Stimulated activated CD8-positive, alpha-beta memory T cell treated with anti-CD3 and anti-CD28 coated beads, Interleukin-15, amount 100 ng/mL, for 4 hours (primary cell): Measurements from ENCODE around the gene VGLL3.
"Not testable (repeated sequence)": the region's sequence is repeated elsewhere in the genome, so short reads cannot be mapped to it uniquely, and the experiment has no call there.

Experiments
- DNase-seq, 2 donors: peaks; one replicate each; pipeline ENCODE4 v3.0.0-alpha.2; 2020; ENCODE audit warnings: low read depth in 2 of 2

VGLL3 gene

GRCh38 chr3:86989611-86990010, 1.3 kb downstream of the VGLL3 start:
- no peak for DNase-seq

GRCh38 chr3:86989006-86989405, 1.9 kb downstream of the VGLL3 start:
- no peak for DNase-seq

GRCh38 chr3:86988235-86988634, 2.7 kb downstream of the VGLL3 start:
- no peak for DNase-seq

- DNase-seq, result no peak
Measured at GRCh38 chr3:86987421-86987715, 3.6 kb downstream of the VGLL3 start.

- DNase-seq, result no peak
Measured at GRCh38 chr3:86986671-86987420, 4.1 kb downstream of the VGLL3 start.

GRCh38 chr3:86985181-86985826, 5.6 kb downstream of the VGLL3 start:
- DNase-seq, result no peak

- DNase-seq, result no peak
Measured at GRCh38 chr3:86984271-86984670, 6.7 kb downstream of the VGLL3 start.

- no peak for DNase-seq
Measured at GRCh38 chr3:86982883-86983282, 8.1 kb downstream of the VGLL3 start.

- DNase-seq, result no peak
Measured at GRCh38 chr3:86978111-86978551, 12.8 kb downstream of the VGLL3 start.

GRCh38 chr3:86976219-86976618, 14.7 kb downstream of the VGLL3 start:
- no peak for DNase-seq

GRCh38 chr3:86974177-86974576, 16.8 kb downstream of the VGLL3 start:
- DNase-seq, result not testable (repeated sequence)

- DNase-seq, result no peak
Measured at GRCh38 chr3:86973440-86973839, 17.5 kb downstream of the VGLL3 start.

GRCh38 chr3:86969500-86970189, 21.3 kb downstream of the VGLL3 start:
- DNase-seq, result no peak

- DNase-seq, result no peak
Measured at GRCh38 chr3:86968244-86968932, 22.6 kb downstream of the VGLL3 start.

- no peak for DNase-seq
Measured at GRCh38 chr3:86967062-86967461, 23.9 kb downstream of the VGLL3 start.

- DNase-seq, result no peak
Measured at GRCh38 chr3:86965166-86965565, 25.8 kb downstream of the VGLL3 start.

- no peak for DNase-seq
Measured at GRCh38 chr3:86963611-86964010, 27.3 kb downstream of the VGLL3 start.

- DNase-seq, result no peak
Measured at GRCh38 chr3:86961297-86961696, 29.7 kb downstream of the VGLL3 start.

GRCh38 chr3:86960550-86960949, 30.4 kb downstream of the VGLL3 start:
- no peak for DNase-seq

- DNase-seq, result no peak
Measured at GRCh38 chr3:86958534-86958933, 32.4 kb downstream of the VGLL3 start.

GRCh38 chr3:86954747-86955146, 36.2 kb downstream of the VGLL3 start:
- no peak for DNase-seq

GRCh38 chr3:86954226-86954625, 36.7 kb downstream of the VGLL3 start:
- no peak for DNase-seq
